HepG2 (cell line): Measurements from ENCODE around the gene PLIN5. TPM values are rescaled to one million over a fixed set of nuclear protein-coding genes. Genes with fewer than 3 reads are reported as not detected.
A peak's percentile ranks its signal among the peaks of the same experiment; 100 is the strongest.

Experiments used
- ELF3 ChIP-seq: IDR thresholded peaks from 2 replicates; pipeline ENCODE4 v1.6.1; 2016; ENCODE audit warnings: missing genetic modification reagents, missing compliant biosample characterization
- ETS1 ChIP-seq: sonication (generic); formaldehyde crosslinking; IDR thresholded peaks from 2 replicates; pipeline ENCODE4 v1.4.0; 2020; ENCODE audit warnings: missing genetic modification reagents
- HES4 ChIP-seq: sonication (generic); formaldehyde crosslinking; IDR thresholded peaks from 2 replicates; pipeline ENCODE4 v1.9.0; 2021; ENCODE audit warnings: mild to moderate bottlenecking, missing genetic modification reagents, borderline replicate concordance
- HOMEZ ChIP-seq: IDR thresholded peaks from 2 replicates; pipeline ENCODE4 v1.6.1; 2016; ENCODE audit warnings: low read depth
- IKZF1 ChIP-seq: fragments of 450-650 bp; IDR thresholded peaks from 2 replicates; pipeline ENCODE4 v1.7.1; 2016
- MAZ ChIP-seq, 2 experiments: sonication (generic) in 1 of 2; formaldehyde crosslinking in 1 of 2; IDR thresholded peaks; 2 replicates each; pipeline versions ENCODE4 v1.5.0 to v1.6.1; 2012 to 2020; ENCODE audit warnings: low read depth in 2 of 2, mild to moderate bottlenecking in 2 of 2, borderline replicate concordance in 1 of 2, improper control_type of control experiment in 1 of 2, low read length in 1 of 2, missing genetic modification reagents in 1 of 2, moderate library complexity in 1 of 2
- MED8 ChIP-seq: sonication (generic); formaldehyde crosslinking; IDR thresholded peaks from 2 replicates; pipeline ENCODE4 v1.8.1; 2023; ENCODE audit warnings: mild to moderate bottlenecking, missing genetic modification reagents; ENCODE audit not compliant: insufficient replicate concordance
- NCOR1 ChIP-seq: fragments of 200-600 bp; sonication (generic); IDR thresholded peaks from 2 replicates; pipeline ENCODE4 v1.7.0; 2017; ENCODE audit warnings: antibody characterized with exemption, low read length, borderline replicate concordance
- NFYC ChIP-seq: IDR thresholded peaks from 2 replicates; pipeline ENCODE4 v1.6.1; 2016; ENCODE audit warnings: missing genetic modification reagents, missing compliant biosample characterization
- SAFB2 ChIP-seq: sonication (generic); formaldehyde crosslinking; IDR thresholded peaks from 2 replicates; pipeline ENCODE4 v1.5.1; 2020; ENCODE audit warnings: missing genetic modification reagents, low read depth, mild to moderate bottlenecking, borderline replicate concordance
- SATB2 ChIP-seq: sonication (generic); formaldehyde crosslinking; IDR thresholded peaks from 2 replicates; pipeline ENCODE4 v1.5.0; 2020; ENCODE audit warnings: missing genetic modification reagents
- SP1 ChIP-seq, 2 experiments: fragments of 450-650 bp in 1 of 2; sonication (generic) in 1 of 2; formaldehyde crosslinking in 1 of 2; IDR thresholded peaks; 2 replicates each; pipeline versions ENCODE4 v1.4.0 to v1.6.1; 2016 to 2020; ENCODE audit warnings: missing genetic modification reagents in 1 of 2
- STAG1 ChIP-seq: sonication (generic); formaldehyde crosslinking; IDR thresholded peaks from 2 replicates; pipeline ENCODE4 v1.4.0; 2020; ENCODE audit warnings: missing genetic modification reagents
- ZBTB2 ChIP-seq: sonication (generic); formaldehyde crosslinking; IDR thresholded peaks from 2 replicates; pipeline ENCODE4 v1.8.0; 2022; ENCODE audit warnings: low read depth, missing genetic modification reagents
- ZBTB33 ChIP-seq: sonication (generic); formaldehyde crosslinking; IDR thresholded peaks from 2 replicates; pipeline ENCODE4 v1.4.0; 2020; ENCODE audit warnings: missing genetic modification reagents
- ZBTB38 ChIP-seq: sonication (generic); formaldehyde crosslinking; IDR thresholded peaks from 2 replicates; pipeline ENCODE4 v1.5.1; 2020; ENCODE audit warnings: mild to moderate bottlenecking, missing genetic modification reagents
- ZNF225 ChIP-seq: sonication (generic); formaldehyde crosslinking; IDR thresholded peaks from 2 replicates; pipeline ENCODE4 v1.4.0; 2020; ENCODE audit warnings: mild to moderate bottlenecking, missing genetic modification reagents
- ZNF263 ChIP-seq: sonication (generic); formaldehyde crosslinking; IDR thresholded peaks from 2 replicates; pipeline ENCODE4 v1.4.0; 2020; ENCODE audit warnings: missing genetic modification reagents
- ZNF382 ChIP-seq: sonication (generic); formaldehyde crosslinking; IDR thresholded peaks from 2 replicates; pipeline ENCODE4 v1.5.0; 2020; ENCODE audit warnings: missing genetic modification reagents, mild to moderate bottlenecking, borderline replicate concordance
- ZNF572 ChIP-seq: sonication (generic); formaldehyde crosslinking; IDR thresholded peaks from 2 replicates; pipeline ENCODE4 v1.5.1; 2020; ENCODE audit warnings: mild to moderate bottlenecking, missing genetic modification reagents
- ZNF7 ChIP-seq: IDR thresholded peaks from 2 replicates; pipeline ENCODE4 v1.6.1; 2016; ENCODE audit warnings: missing biosample characterization, missing genetic modification reagents
- ZNF788 ChIP-seq: sonication (generic); formaldehyde crosslinking; IDR thresholded peaks from 2 replicates; pipeline ENCODE4 v1.5.0; 2020; ENCODE audit warnings: mild to moderate bottlenecking, missing genetic modification reagents, borderline replicate concordance
- polyA plus RNA-seq, 8 experiments: library from polyadenylated mRNA; depleted of rRNA in 3 of 8; stranded (reverse) in 7 of 8; unstranded in 1 of 8; fragments of >200 nt; fragmentation: Illumina TruSeq in 4 of 8; extraction: Trizol in 4 of 8; gene quantifications; 2 replicates each; pipeline versions ENCODE4 v1.2.1 to v1.2.3, GENCODE V29; 2011 to 2016; ENCODE audit warnings: low read depth in 4 of 8, missing spikeins in 1 of 8, mixed read lengths in 1 of 8; ENCODE audit not compliant: insufficient read depth in 1 of 8
- total RNA-seq, 5 experiments: library from RNA; depleted of rRNA; stranded (reverse); fragments of >200 nt; fragmentation: Illumina TruSeq; extraction: Trizol; gene quantifications; 2 replicates each; pipeline ENCODE4 v1.2.3, GENCODE V29; 2016; ENCODE audit warnings: low read depth in 1 of 5

PLIN5 gene
- total and polyA plus RNA-seq, 2 of the 13 experiments (the other 11 are each of a cell fraction or from before 2014, with no cell fraction given): 1.8 to 4.8 TPM

- no peak for TF ChIP-seq ZBTB2 (CRISPR knock-in tag)
- TF ChIP-seq SP1 (IDR thresholded peaks at IDR 0.05): no peak
- TF ChIP-seq SP1 (CRISPR knock-in tag; IDR thresholded peaks at IDR 0.05): 0 out of 2 replicates have a peak, but pooled peaks have one; percentile 36
- TF ChIP-seq ZNF263 (CRISPR knock-in tag): peak; percentile 63
- TF ChIP-seq ZNF382 (CRISPR knock-in tag): no peak
- TF ChIP-seq NCOR1: peak; percentile 14; the same call in 1 of the 2 replicates
- TF ChIP-seq ELF3 (CRISPR knock-in tag): 0 out of 2 replicates have a peak, but pooled peaks have one; percentile 11
- TF ChIP-seq HOMEZ (CRISPR knock-in tag): no peak
- TF ChIP-seq ZBTB33: 0 out of 2 replicates have a peak, but pooled peaks have one; percentile 67
- TF ChIP-seq HES4 (CRISPR knock-in tag): no peak
- peak; percentile 47; the same call in 1 of the 2 replicates for TF ChIP-seq SAFB2 (CRISPR knock-in tag)
- no peak for TF ChIP-seq ETS1 (CRISPR knock-in tag)
- TF ChIP-seq MED8 (CRISPR knock-in tag): peak; percentile 14
- no peak for TF ChIP-seq ZNF7
- TF ChIP-seq SATB2 (CRISPR knock-in tag): no peak
- TF ChIP-seq NFYC (CRISPR knock-in tag): no peak
- TF ChIP-seq ZNF572 (CRISPR knock-in tag): no peak
- TF ChIP-seq IKZF1: no peak
- TF ChIP-seq STAG1 (CRISPR knock-in tag): peak; percentile 77
- no peak for TF ChIP-seq MAZ (IDR thresholded peaks at IDR 0.05; ENCODE audit: borderline replicate concordance, low read depth, low read length)
- 0 out of 2 replicates have a peak, but pooled peaks have one; percentile 19 for TF ChIP-seq MAZ (CRISPR knock-in tag; IDR thresholded peaks at IDR 0.05; ENCODE audit: low read depth)
- peak; percentile 64; the same call in 1 of the 2 replicates for TF ChIP-seq ZBTB38 (CRISPR knock-in tag)
- 0 out of 2 replicates have a peak, but pooled peaks have one; percentile 41 for TF ChIP-seq ZNF225
- peak; percentile 57; the same call in 1 of the 2 replicates for TF ChIP-seq ZNF788 (CRISPR knock-in tag)
These were observed 41.3 kb upstream of the PLIN5 start (continued) for GRCh38 chr19:4576016-4576933.
